IgD-negative memory B cell (primary cell): ENCODE measurements around the gene FARP1. TPM values are rescaled to one million over a fixed set of nuclear protein-coding genes. Genes with fewer than 3 reads are reported as not detected.

Source experiments
- H3K27ac Mint-ChIP-seq, 3 donors: one replicate each; pipeline ENCODE4 v1.8.0; 2020 to 2022; ENCODE audit warnings: mild to moderate bottlenecking in 3 of 3, mixed read lengths in 3 of 3, moderate library complexity in 1 of 3
- H3K27me3 Mint-ChIP-seq: one replicate; pipeline ENCODE4 v1.8.0; 2021; ENCODE audit warnings: mixed read lengths
- H3K36me3 Mint-ChIP-seq: one replicate; pipeline ENCODE4 v1.8.0; 2020; ENCODE audit warnings: mild to moderate bottlenecking, mixed read lengths
- H3K4me1 Mint-ChIP-seq, 3 donors: one replicate each; pipeline ENCODE4 v1.8.0; 2020 to 2022; ENCODE audit warnings: mixed read lengths in 3 of 3, mild to moderate bottlenecking in 1 of 3
- H3K4me3 Mint-ChIP-seq, 4 donors: one replicate each; pipeline ENCODE4 v1.8.0; 2020 to 2022; ENCODE audit warnings: mild to moderate bottlenecking in 4 of 4, mixed read lengths in 4 of 4, moderate library complexity in 3 of 4
- H3K9me3 Mint-ChIP-seq, 3 donors: one replicate each; pipeline ENCODE4 v1.8.0; 2020 to 2021; ENCODE audit warnings: mixed read lengths in 3 of 3, mild to moderate bottlenecking in 1 of 3
- polyA plus RNA-seq: library from polyadenylated mRNA; unstranded; fragments of 300-500 nt; fragmentation: Illumina TruSeq; gene quantifications from one replicate; pipeline ENCODE4 v1.2.3, GENCODE V29; 2021

Gene FARP1
- polyA plus RNA-seq, 1 donor from 2014 or later, result 0.46 TPM

DNA sequence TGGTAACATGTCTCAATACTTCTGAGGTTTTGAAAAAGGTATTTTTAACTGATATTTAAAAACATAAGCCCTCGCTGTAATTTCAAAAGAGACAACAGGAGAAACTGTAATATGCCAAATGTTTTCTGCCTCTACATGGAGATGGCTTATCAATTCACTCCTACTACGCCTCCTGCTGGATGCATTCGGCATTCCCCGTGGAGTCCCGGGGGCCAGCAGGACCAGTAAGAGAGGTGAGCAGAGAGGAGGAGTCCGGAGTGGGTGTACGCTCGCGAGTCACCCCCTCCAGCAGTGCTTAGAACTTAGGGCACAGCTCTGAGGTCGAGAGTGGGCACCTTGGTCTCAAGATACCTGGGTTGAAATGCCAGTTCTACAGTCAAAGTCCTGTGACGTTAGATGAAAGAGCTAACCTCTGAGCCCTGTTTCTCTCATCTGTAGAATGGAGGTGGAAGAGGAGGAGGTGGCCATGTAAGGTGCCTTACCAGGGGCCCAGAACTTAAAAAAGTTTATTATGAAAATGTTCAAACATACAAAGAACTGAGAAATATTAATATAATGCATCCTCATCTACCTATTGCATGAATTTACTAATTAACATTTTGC lies 323.8 kb downstream of the FARP1 start:
- peaks cover 2% of the 10 kb centered on the region for H3K36me3 Mint-ChIP-seq
- H3K4me1 Mint-ChIP-seq, result peaks cover 0 to 4% (median 3%) of the 10 kb centered on the region in 3 donors
- H3K9me3 Mint-ChIP-seq, result no peaks in the 10 kb centered on the region
- no peaks in the 10 kb centered on the region for H3K27me3 Mint-ChIP-seq
- H3K4me3 Mint-ChIP-seq, result no peak overlapping the region
- peak overlapping the region in 2 of 3 donors; percentile 3 to 44 for H3K27ac Mint-ChIP-seq

DNA sequence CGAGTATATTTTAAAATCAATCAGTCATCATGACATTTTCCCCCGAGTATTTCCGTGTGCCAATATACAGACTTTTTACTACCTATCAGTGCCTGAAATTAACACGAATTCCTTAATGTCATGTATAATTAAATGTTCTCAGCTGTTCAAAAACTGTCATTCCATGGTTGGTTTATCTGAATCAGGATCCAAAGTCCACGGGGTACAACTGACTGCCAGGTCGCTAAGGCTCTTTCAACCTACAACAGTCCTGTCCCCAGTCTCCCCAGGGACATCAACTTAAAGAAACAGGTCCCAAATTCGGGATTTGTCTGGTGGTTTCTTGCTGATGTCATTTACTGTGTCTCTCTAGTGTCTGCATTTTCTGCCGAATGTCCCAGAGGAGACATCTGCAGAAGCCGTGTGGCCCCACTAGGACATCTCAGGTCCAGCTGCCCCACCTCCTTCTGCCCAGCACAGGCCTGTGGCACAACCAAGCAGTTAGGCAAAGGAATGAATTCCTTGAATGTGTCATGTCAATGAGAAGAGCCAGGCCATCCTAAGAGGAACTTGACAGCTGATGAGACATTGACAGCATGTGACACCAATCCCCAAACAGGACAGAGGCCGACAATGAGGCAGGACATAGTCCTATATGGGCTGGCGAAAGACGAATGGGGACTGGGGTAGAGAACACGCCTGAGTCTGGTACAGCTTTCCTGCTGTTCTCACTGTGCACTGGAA lies 324.5 kb downstream of the FARP1 start:
- Mint-ChIP-seq H3K36me3 (peaks cover 2% of the 10 kb centered on the region), H3K27me3 (no peaks in the 10 kb centered on the region), H3K4me3 (peak overlapping the region in 1 of 4 donors; percentile 42), H3K9me3 (no peaks in the 10 kb centered on the region), H3K27ac (peak overlapping the region in 1 of 3 donors; percentile 76), H3K4me1 (peaks cover 0 to 4% (median 3%) of the 10 kb centered on the region in 3 donors)

GRCh38 chr13:98468361-98468760 lies 325.5 kb downstream of the FARP1 start:
- H3K4me1 Mint-ChIP-seq, result peaks cover 0 to 3% (median under 1%) of the 10 kb centered on the region in 3 donors
- H3K27ac Mint-ChIP-seq, result peak overlapping the region in 1 of 3 donors; percentile 90
- no peaks in the 10 kb centered on the region for H3K9me3 Mint-ChIP-seq
- no peaks in the 10 kb centered on the region for H3K27me3 Mint-ChIP-seq
- H3K4me3 Mint-ChIP-seq, result no peak overlapping the region
- H3K36me3 Mint-ChIP-seq, result peaks cover 2% of the 10 kb centered on the region

DNA sequence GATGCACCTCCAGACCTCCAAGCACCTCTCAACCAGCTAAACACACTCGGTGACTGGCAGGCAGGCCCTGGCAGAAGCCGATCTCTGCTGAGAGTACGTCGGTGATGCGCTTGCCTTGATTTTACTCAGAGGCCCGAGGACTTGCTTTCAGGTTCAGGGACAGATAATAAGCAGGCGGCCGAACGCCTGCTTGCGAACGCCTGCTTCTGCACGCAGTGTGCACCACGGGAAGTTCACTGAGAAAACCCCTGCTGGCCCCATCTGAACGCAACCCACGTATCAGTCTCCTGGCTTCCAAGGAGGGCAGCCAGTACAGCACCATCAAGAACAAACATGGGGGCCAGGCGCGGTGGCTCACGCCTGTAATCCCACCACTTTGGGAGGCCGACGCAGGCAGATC lies 326.0 kb downstream of the FARP1 start:
- H3K4me1 Mint-ChIP-seq, result peaks cover 0 to 3% (median 0%) of the 10 kb centered on the region in 3 donors
- H3K9me3 Mint-ChIP-seq, result no peaks in the 10 kb centered on the region
- H3K27ac Mint-ChIP-seq, result peak overlapping the region in 1 of 3 donors; percentile 90
- no peak overlapping the region for H3K4me3 Mint-ChIP-seq
- no peaks in the 10 kb centered on the region for H3K27me3 Mint-ChIP-seq
- H3K36me3 Mint-ChIP-seq, result peaks cover 2% of the 10 kb centered on the region

- Mint-ChIP-seq H3K4me1 (peaks cover 0 to 4% (median under 1%) of the 10 kb centered on the region in 3 donors), H3K9me3 (no peaks in the 10 kb centered on the region), H3K27me3 (no peaks in the 10 kb centered on the region), H3K27ac (peak overlapping the region in 2 of 3 donors; percentile 12 to 53), H3K36me3 (peaks cover 2% of the 10 kb centered on the region), H3K4me3 (no peak overlapping the region)
Observed at GRCh38 chr13:98470920-98471319, 328.0 kb downstream of the FARP1 start.

- Mint-ChIP-seq H3K9me3 (no peaks in the 10 kb centered on the region), H3K36me3 (no peaks in the 10 kb centered on the region), H3K27me3 (no peaks in the 10 kb centered on the region), H3K4me3 (peak overlapping the region in 1 of 4 donors; percentile 17), H3K27ac (no peak overlapping the region), H3K4me1 (peaks cover 8 to 14% (median 10%) of the 10 kb centered on the region in 3 donors)
Observed at GRCh38 chr13:98471934-98472333, 329.0 kb downstream of the FARP1 start.

GRCh38 chr13:98473135-98473787 lies 330.4 kb downstream of the FARP1 start:
- Mint-ChIP-seq H3K27ac (peak overlapping the region in 2 of 3 donors; percentile 32 to 73), H3K4me1 (peaks cover 20 to 24% (median 22%) of the 10 kb centered on the region in 3 donors)

GRCh38 chr13:98473788-98474144 lies 330.9 kb downstream of the FARP1 start:
- peaks cover 24 to 29% (median 27%) of the 10 kb centered on the region in 3 donors for H3K4me1 Mint-ChIP-seq
- no peaks in the 10 kb centered on the region for H3K27me3 Mint-ChIP-seq
- H3K36me3 Mint-ChIP-seq, result no peaks in the 10 kb centered on the region
- H3K27ac Mint-ChIP-seq, result peak overlapping the region in 2 of 3 donors; percentile 32 to 86
- no peak overlapping the region for H3K4me3 Mint-ChIP-seq
- H3K9me3 Mint-ChIP-seq, result no peaks in the 10 kb centered on the region

More at GRCh38 chr13:98473135-98473787, 330.4 kb downstream of the FARP1 start:
- Mint-ChIP-seq H3K4me3 (no peak overlapping the region), H3K36me3 (no peaks in the 10 kb centered on the region), H3K9me3 (no peaks in the 10 kb centered on the region), H3K27me3 (no peaks in the 10 kb centered on the region)

DNA sequence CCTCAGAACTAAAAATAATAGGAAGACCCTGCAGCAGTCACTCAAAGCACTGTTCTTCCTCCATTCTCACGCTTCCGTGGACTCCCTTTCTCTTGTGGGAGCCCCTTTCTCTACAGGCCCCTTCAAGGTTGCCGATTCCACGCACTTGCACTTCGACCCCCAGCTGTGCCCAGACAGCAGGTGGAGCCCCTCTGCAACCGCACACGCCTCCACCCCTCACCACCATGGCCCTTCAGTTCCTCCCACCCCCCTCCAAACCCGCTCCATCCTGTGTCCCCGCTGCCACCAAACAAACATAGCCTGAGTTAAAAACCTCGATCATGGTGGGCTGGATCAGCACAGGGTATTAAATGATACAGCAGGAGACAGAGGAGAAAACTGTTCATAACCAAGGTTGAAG lies 331.4 kb downstream of the FARP1 start:
- peaks cover 28 to 34% (median 30%) of the 10 kb centered on the region in 3 donors for H3K4me1 Mint-ChIP-seq
- peak overlapping the region in 1 of 4 donors; percentile 12 for H3K4me3 Mint-ChIP-seq
- H3K36me3 Mint-ChIP-seq, result no peaks in the 10 kb centered on the region
- no peaks in the 10 kb centered on the region for H3K27me3 Mint-ChIP-seq
- H3K27ac Mint-ChIP-seq, result peak overlapping the region in 1 of 3 donors; percentile 32
- H3K9me3 Mint-ChIP-seq, result no peaks in the 10 kb centered on the region

GRCh38 chr13:98474761-98475160 lies 331.9 kb downstream of the FARP1 start:
- Mint-ChIP-seq H3K27ac (no peak overlapping the region), H3K27me3 (no peaks in the 10 kb centered on the region), H3K36me3 (no peaks in the 10 kb centered on the region), H3K9me3 (no peaks in the 10 kb centered on the region), H3K4me1 (peaks cover 32 to 36% (median 34%) of the 10 kb centered on the region in 3 donors), H3K4me3 (no peak overlapping the region)

- no peaks in the 10 kb centered on the region for H3K36me3 Mint-ChIP-seq
- no peaks in the 10 kb centered on the region for H3K9me3 Mint-ChIP-seq
- H3K4me3 Mint-ChIP-seq, result no peak overlapping the region
- H3K27ac Mint-ChIP-seq, result no peak overlapping the region
- H3K4me1 Mint-ChIP-seq, result peaks cover 32 to 36% (median 34%) of the 10 kb centered on the region in 3 donors
- H3K27me3 Mint-ChIP-seq, result no peaks in the 10 kb centered on the region
Observed at GRCh38 chr13:98475522-98475921, 332.6 kb downstream of the FARP1 start.

DNA sequence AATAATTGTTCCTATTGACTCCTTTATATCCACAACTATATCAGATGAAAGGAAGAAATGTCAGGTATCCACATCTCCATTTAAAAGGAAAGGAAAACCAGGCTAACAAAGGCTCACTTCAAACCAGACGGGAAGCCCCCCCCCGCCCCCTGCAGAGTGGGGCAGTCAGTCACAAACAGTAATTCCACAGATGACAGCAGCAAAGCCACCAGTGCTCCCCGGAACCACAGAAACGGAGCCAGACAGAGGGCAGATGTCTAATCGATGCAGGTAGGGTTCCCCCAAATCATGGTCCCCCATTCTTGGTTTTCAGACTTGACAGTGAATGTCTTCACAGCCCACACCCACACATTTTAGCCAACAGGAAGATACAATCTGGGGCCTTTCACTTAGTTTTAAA lies 333.2 kb downstream of the FARP1 start:
- Mint-ChIP-seq H3K27ac (peak overlapping the region; percentile 61 to 78 (median 69)), H3K36me3 (no peaks in the 10 kb centered on the region), H3K27me3 (no peaks in the 10 kb centered on the region), H3K4me3 (peak overlapping the region; percentile 6 to 88 (median 52)), H3K9me3 (no peaks in the 10 kb centered on the region), H3K4me1 (peaks cover 36 to 40% (median 38%) of the 10 kb centered on the region in 3 donors)

DNA sequence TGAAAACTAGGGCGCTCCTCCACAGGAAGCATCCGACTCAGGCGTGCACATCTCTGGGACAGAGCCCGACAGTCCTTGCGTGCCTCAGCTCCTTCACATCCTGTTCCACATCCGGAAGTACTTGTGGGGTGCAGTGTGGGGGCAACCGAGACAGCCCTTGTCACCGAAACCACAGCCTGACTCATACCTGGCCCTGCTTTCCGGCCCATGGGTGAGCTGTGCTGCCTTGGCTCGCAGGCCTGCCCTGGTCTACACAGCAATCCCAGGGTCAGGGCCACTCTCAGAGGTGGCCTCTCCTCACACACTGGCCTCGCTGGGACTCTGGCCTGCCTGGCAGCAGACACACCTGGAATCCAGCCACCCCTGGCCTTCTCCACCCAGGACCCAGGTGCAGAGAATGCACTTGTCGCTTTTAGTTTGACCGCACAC lies 333.7 kb downstream of the FARP1 start:
- Mint-ChIP-seq H3K4me3 (peak overlapping the region; percentile 6 to 88 (median 52)), H3K27ac (peak overlapping the region; percentile 61 to 78 (median 69)), H3K4me1 (peaks cover 38 to 43% (median 42%) of the 10 kb centered on the region in 3 donors), H3K9me3 (no peaks in the 10 kb centered on the region), H3K27me3 (no peaks in the 10 kb centered on the region), H3K36me3 (no peaks in the 10 kb centered on the region)

- Mint-ChIP-seq H3K36me3 (no peaks in the 10 kb centered on the region), H3K4me3 (peak overlapping the region in 3 of 4 donors; percentile 9 to 87 (median 70)), H3K4me1 (peaks cover 43 to 54% (median 45%) of the 10 kb centered on the region in 3 donors), H3K27ac (peak overlapping the region; percentile 37 to 78 (median 61)), H3K27me3 (no peaks in the 10 kb centered on the region), H3K9me3 (no peaks in the 10 kb centered on the region)
Observed at GRCh38 chr13:98478189-98479129, 335.6 kb downstream of the FARP1 start.
